Raji (cell line): ENCODE results near the gene MYO7A.

Source experiments
- POLR2A ChIP-seq: IDR thresholded peaks from 2 replicates; pipeline ENCODE4 v1.6.1; 2011; ENCODE audit warnings: low read depth, low read length, control low read depth; ENCODE audit not compliant: insufficient read depth

MYO7A gene

DNA sequence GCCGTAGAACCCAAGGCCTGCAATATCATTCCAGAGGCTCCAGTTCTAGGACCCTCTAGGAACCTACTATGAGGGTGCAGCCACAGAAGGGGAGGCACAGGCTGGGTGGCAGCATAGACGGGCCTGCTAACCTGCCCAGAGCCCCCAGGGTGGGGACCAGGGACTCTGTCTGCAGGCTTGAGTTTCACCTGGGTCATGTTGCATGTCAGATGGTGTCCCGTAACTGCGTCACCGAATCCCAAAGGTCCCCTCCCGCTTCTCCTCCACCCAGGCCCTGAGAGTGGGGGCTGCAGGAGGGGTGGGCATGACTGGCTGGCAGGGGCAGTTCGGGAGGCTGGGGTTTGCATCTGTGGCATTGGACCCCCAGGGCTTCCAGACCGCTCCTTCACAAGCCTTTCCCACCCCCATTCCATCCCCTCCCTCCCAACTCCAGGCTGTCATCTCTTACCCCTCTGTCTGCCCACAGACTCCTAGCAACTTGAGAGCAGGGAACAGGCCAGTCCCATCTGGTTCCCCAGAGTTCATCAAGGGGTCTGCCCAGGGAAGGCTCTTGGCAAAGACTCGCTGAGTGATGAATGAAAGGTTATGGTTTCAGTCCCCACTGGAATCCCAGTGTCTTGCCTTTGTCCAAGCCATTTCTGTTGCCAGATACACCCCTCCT is 16.3 kb downstream of the MYO7A start:
- TF ChIP-seq POLR2A = no peak

DNA sequence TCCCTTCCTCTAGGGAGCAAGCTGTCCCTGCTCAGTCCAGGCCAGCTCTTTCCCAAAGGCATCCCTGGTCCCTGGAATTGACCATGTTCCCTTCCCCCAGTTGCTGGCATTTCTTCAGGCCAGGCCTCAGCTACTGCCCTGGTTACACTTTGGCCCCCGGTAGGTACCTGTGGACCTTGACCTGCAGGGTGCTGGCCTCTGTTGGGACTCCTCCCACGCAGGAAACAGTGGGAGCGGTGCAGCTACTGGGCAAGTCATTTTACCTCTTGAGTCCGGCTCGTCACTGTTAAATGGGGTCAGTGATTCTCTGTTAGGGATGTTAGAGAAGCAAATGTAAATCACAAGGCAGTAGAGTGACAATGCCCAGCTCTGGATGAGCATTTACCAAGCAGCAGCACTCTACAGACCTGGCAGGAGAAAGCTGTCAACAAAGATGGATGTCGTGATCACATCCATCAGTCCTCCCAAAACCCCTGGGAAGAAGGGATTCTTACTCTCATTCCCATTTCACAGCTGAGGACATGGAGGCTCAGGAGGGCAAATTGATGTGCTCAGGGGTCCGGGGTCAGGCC is 16.9 kb downstream of the MYO7A start:
- TF ChIP-seq POLR2A = no peak

DNA sequence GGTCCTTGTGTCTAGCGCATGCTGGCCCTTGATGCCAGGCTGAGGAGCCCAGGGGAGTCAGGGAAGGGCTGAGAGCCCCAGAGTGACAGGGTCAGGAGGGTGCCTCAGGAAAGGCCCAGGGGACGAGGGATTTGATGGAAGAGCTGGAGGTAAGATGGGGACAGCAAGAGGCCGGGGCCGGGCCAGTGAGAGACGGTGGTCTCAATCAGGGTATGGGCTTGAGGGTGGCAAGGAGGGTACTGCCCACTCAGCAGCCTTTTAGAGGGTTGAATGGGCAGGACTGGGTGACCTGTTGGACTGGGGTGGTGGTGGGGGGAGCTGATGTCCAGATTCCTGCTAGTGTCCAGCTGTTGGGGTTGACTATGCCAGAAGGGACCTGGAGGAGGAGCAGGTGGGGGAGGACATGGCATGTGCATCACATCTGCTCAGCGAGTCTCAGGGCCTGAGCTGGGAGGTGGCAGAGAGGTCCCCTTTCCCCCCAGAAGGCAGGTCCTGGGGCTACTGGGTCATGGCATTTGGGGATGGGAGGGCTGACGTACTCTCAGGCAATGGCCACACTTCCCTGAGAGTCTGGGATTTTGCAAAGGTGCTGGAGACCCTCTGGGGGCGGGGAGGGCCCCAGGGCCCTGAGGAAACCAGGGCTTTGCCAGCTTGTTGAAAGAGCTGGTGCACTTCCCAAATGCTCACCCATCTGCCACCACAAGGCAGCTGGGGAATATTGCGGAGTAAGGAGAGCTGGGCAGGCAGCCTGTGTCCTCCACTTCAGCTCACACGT is 18.4 kb downstream of the MYO7A start:
- no peak for TF ChIP-seq POLR2A

DNA sequence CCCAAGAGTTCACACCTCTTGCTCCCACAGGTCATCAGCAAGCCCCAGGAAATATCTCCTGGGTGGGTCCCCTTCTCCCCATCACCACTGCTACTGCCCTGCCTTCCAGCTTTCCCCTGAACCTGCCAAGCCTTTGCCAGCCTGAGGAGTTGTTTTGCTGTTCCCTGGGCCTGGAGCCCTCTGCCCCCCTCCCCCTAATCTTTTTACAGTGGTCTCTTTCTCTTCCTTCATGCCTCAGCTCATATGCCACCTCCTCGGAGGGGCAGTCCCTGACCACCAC is 18.9 kb downstream of the MYO7A start:
- TF ChIP-seq POLR2A = no peak

DNA sequence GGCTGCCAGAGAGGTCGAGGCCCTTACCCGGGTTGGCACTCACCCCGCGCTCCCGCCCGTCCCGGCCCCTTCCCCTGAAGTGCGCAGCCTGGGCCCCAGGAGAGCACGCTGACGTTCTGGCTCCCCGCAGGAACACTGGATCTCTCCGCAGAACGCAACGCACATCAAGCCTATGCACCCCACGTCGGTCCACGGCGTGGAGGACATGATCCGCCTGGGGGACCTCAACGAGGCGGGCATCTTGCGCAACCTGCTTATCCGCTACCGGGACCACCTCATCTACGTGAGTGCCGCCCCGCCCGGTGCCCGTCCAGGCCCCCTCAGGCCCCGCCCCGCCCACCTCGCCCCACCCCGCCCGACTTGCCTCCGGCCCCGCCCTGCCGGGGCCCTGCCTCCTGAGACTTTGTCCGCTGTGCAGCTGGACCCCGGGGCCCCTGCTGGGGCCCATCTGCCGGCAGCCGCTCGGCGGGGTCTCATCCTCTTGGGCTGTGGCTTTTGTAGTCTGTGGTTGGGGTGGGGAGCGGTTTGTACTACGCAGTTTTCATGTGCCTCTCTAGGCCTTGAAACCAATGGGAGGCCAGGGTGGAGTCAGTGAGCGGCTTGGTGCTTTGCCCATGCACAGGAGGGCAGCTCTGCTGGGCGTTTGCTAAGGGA is 19.7 kb downstream of the MYO7A start:
- TF ChIP-seq POLR2A = no peak

DNA sequence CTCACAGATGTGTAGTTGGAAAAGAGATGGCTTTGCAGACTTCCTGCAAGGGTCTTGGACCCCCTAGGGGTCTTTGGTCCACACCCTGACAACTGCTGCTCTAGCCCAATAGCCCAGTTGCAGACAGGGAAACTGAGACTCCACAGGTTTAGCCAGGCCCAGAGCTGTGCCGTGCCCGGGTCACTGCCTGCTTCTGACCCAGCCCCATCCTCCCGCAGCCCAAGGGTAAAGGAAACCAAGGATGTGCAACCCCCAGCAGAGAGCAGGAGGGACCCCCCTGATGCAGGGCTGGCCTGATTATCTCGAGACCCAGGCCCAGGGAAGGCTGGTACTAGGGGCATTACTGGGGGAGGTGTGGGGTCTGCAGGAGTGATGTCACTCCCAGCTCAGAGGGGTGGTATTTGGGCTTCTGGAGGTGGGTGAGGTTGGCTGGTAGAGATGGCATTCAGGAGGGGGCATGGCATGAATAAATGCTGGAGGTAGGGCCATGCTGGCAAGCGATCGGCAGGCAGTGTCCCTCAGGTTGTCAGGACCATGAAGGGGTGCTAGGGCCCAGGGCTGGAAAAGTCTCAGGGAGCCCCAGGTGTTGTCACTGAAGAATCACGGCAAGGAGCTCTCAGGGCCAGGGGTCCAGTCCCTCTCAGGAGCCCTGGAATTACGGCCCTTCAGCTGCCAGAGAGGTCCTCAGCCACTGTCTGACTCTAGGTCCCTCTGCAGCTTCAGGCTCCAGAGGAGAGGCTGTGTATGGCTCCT is 21.1 kb downstream of the MYO7A start:
- TF ChIP-seq POLR2A = no peak

DNA sequence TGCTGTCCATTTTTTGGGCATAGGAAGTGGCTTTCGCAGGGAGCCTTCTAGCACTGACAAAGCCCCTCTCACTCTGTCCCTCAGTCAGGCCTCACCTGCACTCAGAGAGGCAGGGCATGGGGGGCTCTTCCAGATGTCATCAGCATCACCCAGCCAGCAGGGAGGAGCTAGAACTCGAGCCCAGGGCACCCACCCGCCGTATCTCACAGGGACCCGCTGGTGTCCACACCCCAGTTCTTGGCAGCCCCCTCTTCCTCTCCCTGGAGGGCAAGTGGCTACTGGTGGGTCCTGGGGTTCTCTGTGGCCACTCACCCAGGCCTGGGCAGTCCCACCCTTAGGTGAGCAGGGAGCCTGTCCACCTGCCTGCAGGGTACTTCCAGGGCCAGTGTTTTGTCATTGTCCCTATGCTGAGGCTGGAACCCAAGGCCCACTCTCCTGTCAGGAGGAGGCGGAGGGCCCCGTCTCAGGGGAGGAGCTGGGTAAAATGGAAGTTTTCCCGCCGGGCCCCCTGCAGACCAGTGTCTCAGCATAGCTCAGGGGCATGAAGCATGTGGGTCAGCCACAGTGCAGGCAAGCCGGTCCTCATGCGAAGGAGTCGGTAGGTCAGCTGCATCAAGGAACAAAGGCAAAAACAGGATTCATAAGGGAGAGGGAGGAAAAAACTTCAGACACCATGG is 21.8 kb downstream of the MYO7A start:
- no peak for TF ChIP-seq POLR2A

DNA sequence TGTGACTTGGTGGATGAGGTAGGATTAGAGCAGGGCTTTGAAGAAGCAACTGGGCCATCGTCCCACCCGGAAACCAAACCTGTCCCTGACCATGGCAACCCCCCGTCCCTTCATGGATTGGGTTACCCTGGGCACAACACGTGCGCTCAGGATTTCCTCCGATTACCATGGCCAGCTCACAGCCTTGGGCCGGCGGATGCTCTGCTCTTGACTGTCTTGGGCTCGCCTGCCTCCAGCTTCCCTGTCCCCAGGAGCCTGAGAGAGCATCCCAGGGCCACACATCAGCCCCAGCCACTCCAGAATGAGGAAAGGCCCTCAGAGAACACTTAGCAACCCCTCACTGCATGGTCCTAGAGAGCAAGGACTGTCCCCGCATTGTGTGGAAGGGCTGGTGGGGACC is 22.8 kb downstream of the MYO7A start:
- TF ChIP-seq POLR2A = no peak

DNA sequence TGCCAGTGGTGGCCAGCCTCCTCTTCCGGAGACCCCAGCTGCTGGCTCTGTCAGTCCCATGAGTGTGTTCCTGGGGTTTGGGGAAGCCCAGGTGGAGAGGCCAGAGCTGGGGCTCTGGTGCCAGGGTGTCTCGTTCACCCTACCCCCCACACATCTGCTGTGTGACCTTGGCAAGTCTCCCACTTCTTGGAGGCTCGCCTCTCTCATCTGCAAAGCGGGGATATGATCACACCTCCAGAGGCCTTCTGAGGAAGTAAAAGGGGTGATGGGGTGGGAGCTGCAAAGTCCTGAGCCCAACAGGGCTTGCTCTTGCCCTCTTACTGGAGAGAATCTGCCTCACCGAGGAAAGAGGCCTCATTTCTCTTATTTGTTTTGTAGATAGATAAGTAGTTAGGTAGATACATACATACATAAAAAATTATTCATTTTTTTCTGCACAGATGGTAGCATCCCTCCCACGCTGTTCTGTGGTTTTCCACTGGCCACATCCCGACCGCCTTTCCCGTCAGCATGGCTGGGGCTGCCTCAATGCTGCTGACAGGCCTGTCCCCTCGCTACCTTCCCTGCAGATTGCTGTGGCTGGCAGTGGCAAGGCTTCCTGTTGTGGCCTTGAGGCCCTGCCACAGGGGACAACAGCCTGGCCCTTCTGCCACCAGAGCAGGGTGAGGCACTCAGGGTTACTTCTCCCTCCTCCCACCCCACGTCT is 23.9 kb downstream of the MYO7A start:
- TF ChIP-seq POLR2A = no peak

DNA sequence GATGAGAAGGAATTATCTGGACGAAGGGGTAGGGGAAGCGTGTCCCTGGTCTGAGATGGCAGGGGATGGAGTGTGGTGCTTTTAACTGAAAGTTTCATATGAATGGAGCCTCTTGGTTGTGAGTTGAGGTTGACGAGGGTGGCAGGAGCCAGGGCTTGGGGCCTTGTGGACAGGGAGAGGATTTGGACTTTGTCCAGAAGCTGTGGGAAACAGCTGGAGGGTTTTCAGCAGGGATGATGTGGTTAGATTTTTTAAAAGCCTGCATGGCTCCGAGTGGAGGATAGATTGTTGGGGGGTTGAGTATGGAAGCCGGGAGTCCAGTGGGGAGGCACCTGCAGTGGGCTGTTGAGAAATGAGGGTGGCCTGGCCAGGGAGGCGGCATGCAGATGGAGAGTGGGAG is 24.8 kb downstream of the MYO7A start:
- TF ChIP-seq POLR2A = no peak

DNA sequence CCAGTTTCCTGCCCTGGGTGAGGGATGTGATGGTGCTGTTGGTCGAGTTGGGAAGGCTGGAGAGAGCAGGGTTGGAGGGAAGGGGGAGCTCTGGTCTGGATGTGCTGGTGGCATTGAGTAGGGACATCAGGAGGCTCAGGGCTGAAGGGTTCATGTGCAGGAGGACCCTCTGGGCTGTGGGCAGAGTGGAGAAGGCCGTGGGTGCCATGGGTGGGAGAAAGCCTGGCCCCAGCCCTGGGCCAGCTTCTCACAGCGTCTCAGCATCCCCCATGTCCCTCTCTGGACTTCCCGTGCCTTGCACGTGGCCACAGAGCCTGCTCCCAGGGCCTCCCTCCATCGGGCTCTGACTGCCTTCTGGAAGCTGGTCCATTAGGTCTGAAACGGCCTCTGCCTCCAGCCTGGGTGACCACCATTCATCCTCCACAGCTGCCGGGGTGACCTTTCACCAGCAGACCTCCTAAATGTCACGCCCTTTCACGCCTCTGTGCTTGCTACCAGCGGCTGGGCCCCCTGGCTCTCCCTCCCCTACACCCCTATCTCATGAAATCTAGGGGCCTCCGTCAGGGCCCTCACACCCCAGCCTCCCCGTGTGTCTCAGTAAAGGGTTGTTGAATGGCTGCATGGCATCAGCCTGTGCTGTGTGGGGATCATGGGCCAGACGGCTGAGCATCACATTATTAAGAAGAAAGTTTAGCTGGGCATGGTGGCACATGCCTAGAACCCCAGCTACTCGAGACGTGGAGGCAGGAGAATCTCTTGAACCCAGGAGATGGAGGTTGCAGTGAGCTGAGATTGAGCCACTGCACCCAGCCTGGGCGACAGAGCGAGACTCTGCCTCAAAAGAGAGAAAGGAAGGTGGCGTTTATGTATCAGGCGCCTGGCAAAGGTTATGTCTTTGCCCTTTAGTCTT is 25.5 kb downstream of the MYO7A start:
- no peak for TF ChIP-seq POLR2A

DNA sequence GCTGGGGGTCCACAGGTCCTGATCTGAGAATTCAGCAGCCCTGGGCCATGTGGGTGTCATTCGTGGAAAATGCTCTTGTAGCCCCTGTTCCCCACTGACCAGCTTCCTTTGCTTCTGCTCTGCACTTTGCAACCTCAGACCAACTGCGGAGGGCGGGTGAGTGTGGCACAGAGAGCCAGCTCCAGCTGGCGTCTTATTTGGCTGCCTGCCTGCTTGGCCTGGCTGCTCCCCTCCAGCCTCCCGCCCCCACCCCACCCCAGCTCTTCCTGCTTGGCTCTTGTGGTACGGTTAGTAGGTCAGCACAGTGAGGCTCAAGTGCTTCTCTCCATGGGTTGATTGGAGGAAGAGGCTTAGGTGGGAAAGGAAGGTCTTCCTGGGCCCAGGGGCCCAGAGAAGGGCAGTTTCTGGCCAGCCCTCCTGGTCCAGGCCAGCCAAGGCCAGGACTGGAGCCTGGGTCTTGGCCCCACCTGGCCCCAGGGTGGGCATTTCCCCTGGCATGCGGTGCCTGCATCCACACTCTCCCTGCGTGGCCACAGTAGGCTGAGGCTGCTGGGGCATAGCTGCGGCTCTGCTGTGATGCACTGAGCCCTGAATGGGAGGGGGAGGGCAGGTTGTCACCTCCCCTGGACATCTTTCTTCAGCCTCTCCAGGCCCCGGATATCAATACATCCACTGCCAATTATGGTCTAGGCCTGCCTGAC is 26.5 kb downstream of the MYO7A start:
- TF ChIP-seq POLR2A = no peak

DNA sequence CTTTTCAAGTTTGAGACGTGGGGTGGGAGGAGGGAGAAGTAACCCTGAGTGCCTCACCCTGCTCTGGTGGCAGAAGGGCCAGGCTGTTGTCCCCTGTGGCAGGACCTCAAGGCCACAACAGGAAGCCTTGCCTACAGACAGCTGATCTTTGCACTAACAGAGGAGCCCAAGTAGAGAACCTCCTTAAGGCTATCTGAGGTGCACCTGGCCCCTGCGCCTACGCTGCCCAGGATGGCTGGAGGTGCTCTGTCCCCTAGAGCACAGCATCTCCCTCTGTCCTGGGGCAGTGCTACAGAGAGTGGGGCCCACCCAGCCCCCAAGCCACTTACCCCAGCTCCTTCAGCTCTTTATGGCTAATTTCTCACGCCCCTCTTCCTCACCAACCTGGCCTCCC is 27.0 kb downstream of the MYO7A start:
- no peak for TF ChIP-seq POLR2A

DNA sequence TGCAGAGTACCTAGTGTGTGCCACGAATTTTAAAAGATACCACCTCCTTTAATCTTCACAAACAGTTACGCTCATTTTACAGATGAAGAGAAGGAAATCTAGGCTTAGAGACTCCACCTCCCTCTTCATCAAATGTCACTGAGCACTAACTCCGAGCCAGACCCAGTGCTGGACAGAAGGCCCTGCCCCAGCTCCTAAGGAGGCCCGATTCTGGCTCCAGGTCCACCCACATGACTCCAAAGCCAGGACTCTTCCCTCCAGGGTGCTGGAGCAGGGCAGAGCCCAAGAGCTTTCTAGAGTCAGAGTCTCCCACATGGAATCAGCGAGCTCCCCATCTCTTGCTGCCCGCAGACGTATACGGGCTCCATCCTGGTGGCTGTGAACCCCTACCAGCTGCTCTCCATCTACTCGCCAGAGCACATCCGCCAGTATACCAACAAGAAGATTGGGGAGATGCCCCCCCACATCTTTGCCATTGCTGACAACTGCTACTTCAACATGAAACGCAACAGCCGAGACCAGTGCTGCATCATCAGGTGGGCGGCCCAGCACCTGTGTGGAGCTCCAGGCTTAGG is 27.6 kb downstream of the MYO7A start:
- no peak for TF ChIP-seq POLR2A
